HepG2 (cell line): Measurements from ENCODE around the gene KRTAP5-8. TPM values are rescaled to one million over a fixed set of nuclear protein-coding genes. Genes with fewer than 3 reads are reported as not detected.

Experiments used
- ATF4 ChIP-seq, 2 experiments: fragments of 450-650 bp in 1 of 2; sonication (generic) in 1 of 2; formaldehyde crosslinking; IDR thresholded peaks; 2 replicates each; pipeline versions ENCODE4 v1.5.0 to v1.8.0; 2020 to 2022; ENCODE audit warnings: mild to moderate bottlenecking in 1 of 2, missing genetic modification reagents in 1 of 2
- ELF3 ChIP-seq: IDR thresholded peaks from 2 replicates; pipeline ENCODE4 v1.6.1; 2016; ENCODE audit warnings: missing genetic modification reagents, missing compliant biosample characterization
- FOXA3 ChIP-seq: IDR thresholded peaks from 2 replicates; pipeline ENCODE4 v1.6.1; 2016; ENCODE audit warnings: missing genetic modification reagents, missing compliant biosample characterization
- FOXM1 ChIP-seq: sonication (generic); formaldehyde crosslinking; IDR thresholded peaks from 2 replicates; pipeline ENCODE4 v1.5.0; 2020; ENCODE audit warnings: missing genetic modification reagents
- PAXIP1 ChIP-seq: sonication (generic); formaldehyde crosslinking; conservative IDR thresholded peaks from 2 replicates; pipeline ENCODE4 v1.4.0; 2020; ENCODE audit warnings: mild to moderate bottlenecking, missing genetic modification reagents, moderate library complexity
- TCF7 ChIP-seq: sonication (generic); IDR thresholded peaks from 2 replicates; pipeline ENCODE4 v1.6.1; 2016; ENCODE audit warnings: antibody characterized with exemption, low read depth
- ZMYM3 ChIP-seq: sonication (generic); formaldehyde crosslinking; IDR thresholded peaks from 2 replicates; pipeline ENCODE4 v1.5.1; 2020; ENCODE audit warnings: mild to moderate bottlenecking, missing genetic modification reagents
- polyA plus RNA-seq, 8 experiments: library from polyadenylated mRNA; depleted of rRNA in 3 of 8; stranded (reverse) in 7 of 8; unstranded in 1 of 8; fragments of >200 nt; fragmentation: Illumina TruSeq in 4 of 8; extraction: Trizol in 4 of 8; gene quantifications; 2 replicates each; pipeline versions ENCODE4 v1.2.1 to v1.2.3, GENCODE V29; 2011 to 2016; ENCODE audit warnings: low read depth in 4 of 8, missing spikeins in 1 of 8, mixed read lengths in 1 of 8; ENCODE audit not compliant: insufficient read depth in 1 of 8
- total RNA-seq, 5 experiments: library from RNA; depleted of rRNA; stranded (reverse); fragments of >200 nt; fragmentation: Illumina TruSeq; extraction: Trizol; gene quantifications; 2 replicates each; pipeline ENCODE4 v1.2.3, GENCODE V29; 2016; ENCODE audit warnings: low read depth in 1 of 5

KRTAP5-8 gene
- total and polyA plus RNA-seq, 2 of the 13 experiments (the other 11 are each of a cell fraction or from before 2014, with no cell fraction given), result 0.20 TPM; not detected in 1

GRCh38 chr11:71525188-71525937, 12.5 kb upstream of the KRTAP5-8 start (continued):
- TF ChIP-seq ATF4 (CRISPR knock-in tag; IDR thresholded peaks at IDR 0.05) (no peak), ELF3 (CRISPR knock-in tag) (0 out of 2 replicates have a peak, but pooled peaks have one; percentile 11), ZMYM3 (CRISPR knock-in tag) (no peak), TCF7 (no peak), FOXA3 (CRISPR knock-in tag) (0 out of 2 replicates have a peak, but pooled peaks have one; percentile 16), FOXM1 (CRISPR knock-in tag) (no peak), PAXIP1 (CRISPR knock-in tag) (0 out of 2 replicates have a peak, but pooled peaks have one; percentile 18)
